Activated CD8-positive, alpha-beta memory T cell treated with anti-CD3 and anti-CD28 coated beads, Interleukin-2, amount 50 U/mL, for 24 hours (primary cell): Measurements from ENCODE around the gene MEOX1.
"Not testable (repeated sequence)": the region's sequence is repeated elsewhere in the genome, so short reads cannot be mapped to it uniquely, and the experiment has no call there.

Experiments
- DNase-seq: peaks from one replicate; pipeline ENCODE4 v3.0.0-alpha.2; 2020; ENCODE audit errors: extremely low read depth

MEOX1 gene

DNA sequence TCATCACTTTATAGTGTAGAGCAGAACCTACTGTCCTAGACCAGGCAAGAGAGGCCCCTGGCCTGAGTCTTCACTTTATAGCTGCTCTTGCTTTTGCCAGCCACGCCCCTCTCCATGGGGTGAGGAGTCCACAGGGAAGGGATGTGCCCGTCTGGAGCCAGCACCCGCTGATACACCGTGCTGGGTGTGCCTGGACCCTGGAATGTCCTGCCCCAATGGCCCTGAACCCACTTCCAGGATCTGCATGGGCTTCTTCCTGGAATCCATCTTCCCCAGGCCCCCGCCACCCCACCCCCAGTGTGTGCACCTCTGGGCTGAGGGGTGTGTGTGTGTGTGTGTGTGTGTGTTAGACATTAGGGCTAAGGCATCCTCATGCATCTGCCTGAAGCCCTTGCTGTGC is 44.9 kb downstream of the MEOX1 start:
- DNase-seq = no peak

DNA sequence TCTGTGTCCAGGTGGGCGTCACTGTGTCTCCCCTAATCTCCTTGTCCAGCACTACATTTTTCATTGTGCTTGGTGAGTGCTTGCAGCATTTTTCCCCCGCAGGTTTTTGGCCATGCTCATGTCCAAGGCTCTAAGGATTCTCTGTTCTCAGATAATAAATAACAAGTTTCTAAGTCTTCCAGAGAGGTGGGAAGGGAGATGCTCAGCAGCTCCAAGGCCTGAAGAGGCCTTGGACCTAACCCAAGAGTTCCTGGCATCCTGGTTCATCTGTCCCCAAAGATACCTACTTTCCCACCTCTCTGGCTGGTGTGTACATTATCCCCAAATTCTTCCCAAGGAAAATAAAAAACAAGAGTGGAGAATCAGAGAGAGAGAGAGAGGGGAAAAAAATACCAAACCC is 45.3 kb downstream of the MEOX1 start:
- DNase-seq = no peak

DNA sequence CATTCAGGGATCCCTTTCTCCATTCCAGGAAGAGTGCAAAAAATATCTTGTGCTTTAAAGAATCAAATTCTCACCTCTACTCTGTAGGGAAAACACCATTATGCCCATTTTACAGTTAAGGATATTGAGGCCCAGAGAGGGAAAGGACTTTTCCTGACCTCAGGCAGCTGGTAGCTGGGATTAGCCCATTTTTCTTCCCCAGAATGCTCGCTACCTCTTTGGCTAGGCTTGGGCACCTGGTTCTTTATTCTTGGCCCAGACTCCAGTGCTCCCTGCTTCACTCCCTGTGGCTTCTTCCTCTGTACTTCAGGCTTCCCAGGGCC is 45.7 kb downstream of the MEOX1 start:
- DNase-seq = no peak

DNA sequence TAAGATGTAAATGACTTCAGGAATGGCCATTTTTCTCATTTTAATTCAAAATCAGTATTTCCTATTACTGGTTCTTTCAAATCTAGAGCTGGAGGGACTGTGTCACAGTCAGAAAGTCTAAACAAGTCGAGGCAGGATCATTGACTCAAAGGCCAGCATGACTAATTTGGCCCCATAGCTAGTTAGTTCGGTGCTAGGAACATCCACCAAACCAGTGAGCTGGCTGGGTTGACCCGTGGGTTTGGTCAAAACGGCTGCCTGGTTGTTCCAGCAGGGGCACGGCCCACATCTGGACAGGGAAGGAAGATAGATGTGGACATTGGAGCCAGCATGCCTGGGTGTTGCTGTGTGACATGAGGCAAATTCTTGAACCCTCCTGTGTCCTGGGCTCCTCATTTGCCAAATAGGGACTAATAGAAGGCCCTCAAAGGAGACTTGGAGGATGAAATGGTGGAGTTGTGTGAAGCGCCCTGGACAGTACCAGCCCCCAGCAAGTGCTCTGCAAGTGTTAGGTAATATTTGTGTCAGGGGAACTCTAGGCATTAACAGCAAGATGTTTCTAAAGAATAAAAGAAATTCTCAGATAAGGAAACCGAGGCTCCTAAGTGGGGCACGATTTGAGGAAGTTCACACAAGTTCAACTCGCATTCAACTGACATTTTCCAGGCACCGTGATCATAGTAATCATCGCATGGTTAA is 46.2 kb downstream of the MEOX1 start:
- DNase-seq = no peak

DNA sequence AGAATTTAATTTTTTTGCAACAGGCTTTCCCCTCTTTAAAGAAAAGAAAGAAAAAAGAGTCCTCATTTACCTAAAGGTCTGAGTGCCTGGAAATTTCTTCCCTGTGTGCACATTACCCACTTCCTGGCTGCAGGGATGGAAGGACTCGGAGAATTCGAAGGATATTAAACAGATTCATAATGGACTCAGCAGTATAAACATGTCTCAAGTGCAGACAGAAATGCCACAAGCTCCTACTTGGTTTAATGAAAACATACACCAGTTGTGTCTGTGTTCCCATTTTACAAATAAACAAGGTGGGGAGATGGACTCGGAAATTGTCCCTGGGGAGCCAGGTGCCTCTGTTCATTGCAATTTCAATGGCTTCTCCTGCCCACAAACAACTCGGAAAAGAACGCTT is 47.2 kb downstream of the MEOX1 start:
- no peak for DNase-seq

DNA sequence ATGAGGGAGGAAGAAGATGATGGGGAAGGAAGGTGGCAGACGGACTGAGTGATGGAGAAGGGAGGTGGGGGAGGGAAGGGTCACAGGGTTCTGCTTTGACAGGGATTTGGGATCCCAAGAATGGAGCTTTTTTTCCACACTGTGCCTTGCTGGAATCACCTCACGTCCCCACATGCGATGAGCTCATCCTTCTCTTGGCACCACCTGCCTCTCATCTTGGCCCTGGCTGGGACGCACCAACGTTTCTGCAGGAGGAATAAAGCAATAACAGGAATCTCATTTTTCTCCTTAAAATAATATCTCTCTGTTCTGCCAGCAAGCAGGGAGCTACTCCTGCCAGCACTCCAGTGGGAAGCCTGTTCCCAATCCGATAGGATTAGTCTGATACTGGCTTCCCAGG is 47.8 kb downstream of the MEOX1 start:
- no peak for DNase-seq

DNA sequence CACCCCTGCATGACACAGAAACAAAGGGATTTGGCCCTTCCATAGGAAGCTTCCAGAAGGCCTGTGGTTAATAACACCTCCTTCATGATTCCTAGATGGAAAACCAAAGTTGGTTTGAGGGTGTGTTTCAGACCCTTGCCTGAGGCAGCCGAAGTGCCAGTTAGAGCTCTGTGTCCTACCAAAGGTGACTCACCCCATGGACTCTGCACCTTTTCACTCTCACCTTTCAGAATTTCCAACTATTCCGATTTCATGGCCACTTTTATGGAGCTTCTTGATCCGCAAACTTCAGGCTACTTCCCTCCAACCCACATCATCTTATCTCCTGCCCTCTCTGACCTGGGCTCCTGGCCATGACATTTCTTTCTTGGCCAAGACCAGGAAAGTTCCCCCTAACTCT is 49.2 kb downstream of the MEOX1 start:
- no peak for DNase-seq

DNA sequence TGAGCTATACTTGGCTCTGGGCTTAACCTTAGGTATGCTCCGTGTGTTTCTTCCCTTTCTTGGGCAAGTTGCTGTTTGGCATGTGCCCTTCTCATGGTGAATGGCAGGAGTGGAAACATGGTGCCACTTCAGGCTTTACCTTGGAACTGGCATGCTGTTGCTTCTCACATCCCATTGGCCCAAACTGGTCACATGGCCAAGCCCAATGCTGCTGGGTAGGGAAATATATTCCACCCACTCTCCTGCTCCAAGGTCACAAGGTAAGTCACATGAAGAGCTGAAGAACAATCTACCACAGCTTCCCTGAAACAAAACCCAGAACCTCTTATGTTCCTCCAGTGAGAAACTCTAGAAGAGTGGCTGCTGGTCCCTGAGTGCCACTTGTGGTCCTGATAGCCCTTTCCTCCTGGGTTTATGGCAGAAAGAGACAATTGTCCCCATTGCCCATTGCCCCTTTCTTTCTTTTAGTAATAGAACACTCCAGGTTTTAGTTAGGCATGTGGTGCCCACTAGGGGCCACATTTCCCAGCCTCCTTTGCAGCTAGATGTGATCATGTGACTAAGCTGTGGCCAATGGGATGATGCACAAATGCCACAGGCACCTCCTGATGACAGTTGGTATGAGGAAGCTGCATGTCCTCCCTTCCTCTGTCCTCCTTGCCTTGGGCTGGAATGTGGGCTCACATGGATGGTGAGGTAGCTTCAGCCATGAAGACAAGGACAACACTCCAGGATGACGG is 50.3 kb downstream of the MEOX1 start:
- DNase-seq = no peak

DNA sequence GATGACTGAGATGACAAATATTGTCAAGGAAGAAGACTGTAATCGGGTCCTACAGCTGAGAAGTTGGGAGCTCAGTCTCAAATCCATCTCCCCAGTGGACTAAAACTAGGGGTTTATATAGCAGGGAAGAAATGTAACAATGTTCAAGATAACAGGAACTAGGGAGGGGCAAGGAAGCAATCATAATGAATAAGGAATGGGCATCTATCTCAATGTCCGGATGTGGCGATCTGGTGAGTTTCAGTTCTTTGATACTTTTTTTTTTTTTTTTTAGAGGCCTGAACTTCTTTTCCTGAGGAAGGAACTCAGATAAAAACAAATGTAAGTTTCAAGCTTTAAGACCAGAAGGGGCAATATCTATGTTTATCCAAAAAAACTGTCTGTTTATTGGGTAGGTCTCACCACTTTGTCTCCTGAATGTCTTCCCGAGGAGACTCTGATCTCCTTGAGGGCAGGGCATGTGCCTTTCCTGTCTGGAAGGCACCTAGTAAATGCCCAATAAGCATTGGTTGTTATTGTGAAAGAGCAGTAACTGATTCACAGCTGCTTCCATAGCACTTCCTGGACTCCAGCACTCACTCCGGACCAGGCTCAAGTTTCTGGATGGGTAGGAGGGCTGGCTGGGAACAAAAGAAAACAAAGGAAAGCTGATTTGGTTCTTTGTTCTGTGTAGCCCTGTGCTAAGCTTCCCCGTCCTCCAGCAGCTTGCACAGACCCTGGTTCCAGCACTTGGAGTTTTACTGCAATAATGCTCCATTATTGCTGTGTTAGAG is 51.9 kb downstream of the MEOX1 start:
- no peak for DNase-seq

DNA sequence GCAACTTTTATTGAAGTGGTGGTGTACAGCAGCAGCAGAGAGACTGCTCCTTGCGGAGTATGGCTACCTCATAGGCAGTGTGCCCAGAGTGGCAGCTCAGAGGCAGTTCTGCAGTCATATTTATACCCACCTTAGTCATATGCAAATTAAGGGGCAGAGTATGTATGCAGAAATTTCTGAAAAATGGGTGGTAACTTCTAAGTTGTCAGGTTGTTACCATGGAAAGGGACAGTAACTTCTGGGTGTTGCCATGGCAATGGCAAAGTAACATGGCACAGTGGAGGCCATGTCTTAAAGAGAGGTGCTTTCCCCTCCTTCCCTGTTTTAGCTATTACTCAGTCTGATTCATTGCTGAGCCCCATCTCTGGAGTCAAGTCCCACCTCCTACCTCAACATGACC is 53.4 kb downstream of the MEOX1 start:
- peak; percentile 15 for DNase-seq

DNA sequence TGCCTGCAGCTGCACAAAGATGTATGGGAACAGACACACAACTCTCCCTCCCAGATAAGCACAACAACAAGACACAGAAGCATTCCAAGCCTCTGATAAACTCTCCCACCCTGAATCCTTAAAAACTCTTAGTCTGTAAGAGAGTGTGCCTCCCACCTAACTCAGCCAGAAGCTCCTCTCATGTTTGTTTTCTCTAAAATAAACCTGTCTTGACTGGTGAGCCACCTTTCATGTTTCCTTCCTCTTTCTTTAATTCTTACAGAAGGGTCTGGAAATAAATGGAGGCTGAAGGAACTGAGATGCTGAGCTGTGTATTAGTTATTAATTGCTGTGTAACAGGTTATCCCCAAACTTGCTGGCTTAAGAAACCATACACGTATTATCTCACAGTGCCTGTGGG is 57.2 kb downstream of the MEOX1 start:
- no peak for DNase-seq

DNA sequence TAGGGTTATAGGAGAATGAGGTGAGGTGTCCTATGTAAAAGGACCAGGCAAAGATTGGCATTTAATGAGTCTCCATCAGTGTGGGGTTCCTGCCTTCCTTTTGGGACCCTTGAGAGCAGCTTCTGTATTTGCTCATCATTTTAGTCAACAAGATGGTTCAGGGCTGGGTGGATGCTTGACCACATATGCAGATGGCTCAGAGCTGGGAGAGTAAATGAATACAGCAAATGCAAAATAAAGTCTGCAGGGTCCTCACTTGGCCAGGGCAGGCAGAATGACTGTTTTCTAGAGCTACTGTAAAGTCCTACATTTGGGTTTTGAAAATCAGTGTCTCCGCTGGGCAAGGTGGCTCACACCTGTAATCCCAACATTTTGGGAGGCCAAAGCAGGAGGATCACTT is 58.4 kb downstream of the MEOX1 start:
- no peak for DNase-seq

DNA sequence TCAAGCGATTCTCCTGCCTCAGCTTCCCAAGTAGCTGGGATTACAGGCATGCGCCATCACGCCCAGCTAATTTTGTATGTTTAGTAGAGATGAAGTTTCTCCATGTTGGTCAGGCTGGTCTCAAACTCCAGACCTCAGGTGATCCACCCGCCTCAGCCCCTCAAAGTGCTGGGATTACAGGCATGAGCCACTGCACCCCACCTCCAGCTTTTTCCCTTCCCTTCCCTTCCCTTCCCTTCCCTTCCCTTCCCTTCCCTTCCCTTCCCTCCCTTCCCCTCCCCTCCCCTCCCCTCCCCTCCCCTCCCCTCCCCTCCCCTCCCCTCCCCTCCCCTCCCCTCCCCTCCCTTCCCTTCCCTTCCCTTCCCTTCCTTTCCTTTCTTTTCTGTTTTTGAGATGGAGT is 59.2 kb downstream of the MEOX1 start:
- DNase-seq = not testable (repeated sequence)

DNA sequence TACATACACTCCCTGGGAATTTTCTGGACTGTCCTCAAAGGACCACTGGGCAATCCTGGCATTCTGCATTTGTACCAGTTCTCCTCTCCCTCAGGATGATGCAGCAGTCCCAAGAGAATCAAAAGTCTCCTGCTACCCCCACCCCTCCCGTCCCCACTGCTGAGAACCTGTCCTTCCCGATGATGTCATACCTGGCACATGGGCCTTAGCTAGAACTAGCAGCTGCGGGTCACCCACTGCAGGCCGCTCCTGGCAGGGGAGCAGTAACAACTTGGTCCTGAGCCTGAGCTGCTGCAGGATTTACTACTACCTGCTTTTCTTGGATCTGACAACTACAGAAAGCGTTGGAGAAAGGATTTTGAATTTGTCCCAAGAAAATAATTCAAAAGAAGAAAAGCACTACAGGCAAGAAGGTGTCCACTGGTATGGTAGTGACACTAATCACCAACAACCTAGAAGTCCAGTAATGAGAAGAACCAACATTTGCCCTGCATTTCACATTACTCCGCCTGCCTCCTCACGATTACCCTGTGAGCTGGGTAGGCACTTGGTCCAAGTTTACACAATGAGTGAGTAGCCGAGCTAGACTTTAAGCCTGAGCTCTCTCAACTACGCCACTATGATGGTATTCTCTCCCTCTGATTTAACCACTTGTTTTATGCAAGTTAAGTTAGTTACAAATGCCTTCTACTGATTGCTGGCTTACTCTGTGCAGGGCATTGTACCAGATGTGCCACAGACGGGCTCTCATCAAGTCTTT is 60.3 kb downstream of the MEOX1 start:
- DNase-seq = no peak

DNA sequence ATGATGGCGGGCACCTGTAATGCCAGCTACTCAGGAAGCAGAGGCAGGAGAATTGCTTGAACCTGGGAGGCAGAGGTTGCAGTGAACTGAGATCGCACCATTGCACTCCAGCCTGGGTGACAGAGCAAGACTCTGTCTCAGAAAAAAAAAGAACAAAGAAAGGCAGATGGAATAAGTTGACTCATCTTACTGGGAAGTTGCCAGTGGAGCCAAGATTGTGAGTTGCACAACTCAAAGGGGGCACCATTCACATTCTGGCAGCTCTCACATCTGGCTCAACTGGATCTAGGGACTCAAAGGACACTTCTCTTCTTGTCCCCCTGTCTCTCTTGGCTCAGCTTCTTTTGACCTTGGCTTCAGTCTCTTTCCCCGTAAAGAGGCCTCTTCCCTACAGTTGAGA is 61.9 kb downstream of the MEOX1 start:
- DNase-seq = no peak

DNA sequence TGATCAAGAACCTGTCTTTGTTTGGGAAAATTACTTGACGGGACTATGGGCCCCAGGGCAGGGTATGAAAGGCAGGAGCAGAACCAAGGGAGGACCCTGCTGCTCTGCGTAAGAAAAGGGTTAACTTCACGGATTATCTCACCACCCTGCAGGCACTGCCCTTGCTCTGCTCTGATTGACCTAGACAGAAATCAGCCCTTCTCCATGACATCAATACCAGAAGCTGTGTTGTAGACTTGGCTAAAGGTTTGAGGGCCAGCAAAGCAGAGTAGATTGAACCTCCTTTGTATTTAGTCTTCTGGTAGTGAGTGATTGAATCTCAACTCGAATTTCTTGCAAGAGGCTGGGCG is 62.7 kb downstream of the MEOX1 start:
- no peak for DNase-seq

DNA sequence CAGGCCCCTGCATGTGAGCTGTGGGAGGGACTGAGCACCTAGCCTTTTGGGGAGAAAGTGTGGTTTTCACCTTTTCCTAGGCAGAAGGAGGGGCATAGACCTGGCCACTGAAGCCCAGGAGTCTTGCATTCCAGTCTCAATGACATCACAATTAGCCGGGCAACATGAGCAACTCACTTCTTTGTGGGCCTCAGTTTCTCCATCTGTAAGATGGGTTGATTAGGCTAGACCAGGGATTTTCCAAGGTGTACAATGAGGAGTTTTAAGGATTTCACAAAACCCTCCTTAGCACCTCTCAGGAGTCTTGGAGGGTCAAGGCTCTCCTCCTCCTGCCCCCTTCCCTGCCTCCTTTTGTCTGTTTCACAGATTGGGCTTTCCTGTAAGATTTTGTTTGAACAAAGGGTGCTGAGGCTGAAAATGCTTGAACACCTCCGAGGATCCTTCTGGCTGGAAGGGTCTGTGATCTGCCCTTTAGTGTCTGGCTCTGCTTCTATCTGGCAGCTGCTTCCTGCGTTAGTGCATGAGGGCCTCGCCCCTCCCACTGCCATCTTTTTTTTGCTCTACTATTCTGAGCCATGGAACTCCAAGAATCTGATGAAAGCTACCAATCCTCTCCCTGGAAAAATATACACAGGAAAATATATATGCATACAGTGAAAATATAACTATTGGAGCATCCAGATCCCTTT is 63.2 kb downstream of the MEOX1 start:
- no peak for DNase-seq

DNA sequence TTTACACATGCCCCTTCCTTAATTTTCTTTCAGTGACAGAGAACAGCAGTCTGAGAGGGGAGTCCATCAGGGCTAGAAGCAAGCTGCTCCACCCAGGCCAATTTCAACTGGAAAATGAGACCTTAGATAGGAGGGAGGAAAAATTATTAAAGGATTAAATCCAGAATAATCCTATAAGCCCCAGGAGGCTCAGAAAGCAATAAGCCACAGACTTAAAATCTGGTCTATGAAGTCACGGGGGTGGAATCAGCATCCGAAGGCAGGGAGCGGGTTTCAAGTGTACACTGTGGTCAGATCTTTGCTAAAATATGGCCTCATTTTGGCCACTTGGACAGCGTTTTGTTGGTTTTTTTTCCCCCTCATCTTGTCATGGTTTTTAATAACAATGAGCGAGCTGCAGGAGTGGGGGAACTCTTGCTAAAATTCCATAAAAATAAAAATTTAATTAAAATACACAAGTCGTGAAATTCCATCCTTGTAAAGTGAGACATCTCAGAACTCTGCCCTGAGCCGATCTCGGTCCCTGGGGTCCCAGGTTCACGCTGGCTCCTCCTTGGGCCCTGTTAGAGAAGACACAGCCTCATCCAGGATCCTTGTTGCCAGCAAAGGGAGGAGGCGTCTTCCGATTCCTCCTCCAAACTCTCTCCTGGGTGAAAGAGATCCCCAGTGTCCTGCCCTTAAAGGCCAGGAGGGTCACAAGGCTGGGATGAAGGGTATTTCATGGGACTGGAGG is 63.9 kb downstream of the MEOX1 start:
- no peak for DNase-seq

DNA sequence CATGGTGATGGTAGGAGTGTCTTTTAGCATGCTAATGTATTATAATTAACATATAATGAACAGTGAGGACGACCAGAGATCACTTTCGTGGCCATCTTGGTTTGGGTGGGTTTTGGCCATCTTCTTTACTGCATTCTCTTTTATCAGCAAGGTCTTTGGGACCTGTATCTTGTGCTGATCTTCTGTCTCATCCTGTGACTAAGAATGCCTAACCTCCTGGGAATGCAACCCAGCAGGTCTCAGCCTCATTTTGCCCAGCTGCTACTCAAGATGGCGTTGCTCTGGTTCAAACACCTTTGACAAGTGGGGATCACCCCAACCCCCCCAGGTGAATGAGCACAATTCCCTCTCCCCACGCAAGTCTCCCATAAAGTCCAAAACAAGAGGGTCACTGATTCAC is 66.3 kb downstream of the MEOX1 start:
- DNase-seq = no peak

DNA sequence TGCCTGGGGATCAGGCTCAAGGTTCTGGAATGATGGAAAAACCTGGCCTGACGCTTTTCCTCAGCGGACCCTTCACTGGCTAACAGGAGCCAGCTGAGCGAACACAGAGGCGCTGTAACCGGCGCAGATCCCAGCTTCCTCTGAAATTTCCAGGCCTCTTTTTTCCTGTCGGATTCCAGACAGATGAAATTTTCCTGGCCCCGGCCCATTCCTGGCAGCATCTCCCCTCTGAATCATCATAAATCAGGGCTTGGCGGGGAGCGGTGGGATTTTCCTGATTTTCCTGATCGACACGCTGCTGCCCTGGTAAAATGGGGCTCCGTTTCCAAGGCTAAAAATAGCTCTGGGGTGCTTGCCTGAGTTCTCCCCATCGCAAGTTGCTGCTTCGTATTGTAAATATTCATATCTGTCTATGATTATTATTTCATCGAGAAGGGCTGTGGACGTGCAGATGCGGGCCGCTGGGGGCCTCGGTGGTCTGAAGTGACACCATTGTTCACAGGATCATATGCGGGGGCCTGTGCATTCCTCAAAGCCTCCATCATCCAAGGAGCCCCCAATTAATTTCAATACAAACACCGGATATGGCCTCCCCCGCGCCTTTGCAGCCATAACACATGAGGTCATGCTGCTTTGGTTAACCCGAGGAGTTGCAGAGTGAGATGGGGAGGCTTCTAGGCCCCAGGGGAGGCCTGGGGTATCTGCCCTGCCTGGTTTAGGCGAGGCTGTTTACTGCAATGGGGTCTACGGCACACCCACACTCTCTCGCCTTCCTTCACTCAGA is 69.8 kb downstream of the MEOX1 start:
- DNase-seq = no peak
